HG02840 (cell line): ENCODE results near the gene GJB6.
A peak's percentile ranks its signal among the peaks of the same experiment; 100 is the strongest.
"Not testable (repeated sequence)": the region's sequence is repeated elsewhere in the genome, so short reads cannot be mapped to it uniquely, and the experiment has no call there.

ENCODE experiments used
- ATAC-seq: cut with Tn5 transposase; IDR thresholded peaks from one replicate; pipeline ENCODE4 v1.9.1; 2021; ENCODE audit warnings: mild to moderate bottlenecking, moderate library complexity, moderate number of reproducible peaks; ENCODE audit not compliant: unreplicated experiment, low FRiP score

The GJB6 gene

GRCh38 chr13:20231839-20232555 lies at the start of gene GJB6:
Gene GJB6, minus strand, starts transcription at chr13:20232319. Its CDS starts 8,839 bp downstream, at chr13:20223480.
- no peak for ATAC-seq

GRCh38 chr13:20276901-20277300 lies 44.8 kb upstream of the GJB6 start:
- not testable (repeated sequence) for ATAC-seq

- ATAC-seq: no peak
Measured at GRCh38 chr13:20274466-20274865, 42.3 kb upstream of the GJB6 start.

- ATAC-seq: no peak
Measured at GRCh38 chr13:20272588-20273171, 40.6 kb upstream of the GJB6 start.

GRCh38 chr13:20272104-20272503 lies 40.0 kb upstream of the GJB6 start:
- ATAC-seq: no peak

GRCh38 chr13:20271441-20271840 lies 39.3 kb upstream of the GJB6 start:
- no peak for ATAC-seq

GRCh38 chr13:20270163-20270865 lies 38.2 kb upstream of the GJB6 start:
- ATAC-seq: no peak

- ATAC-seq: peak; percentile 96
Measured at GRCh38 chr13:20264271-20265018, 32.3 kb upstream of the GJB6 start.

GRCh38 chr13:20263393-20264044 lies 31.4 kb upstream of the GJB6 start:
- no peak for ATAC-seq

- no peak for ATAC-seq
Measured at GRCh38 chr13:20258963-20259288, 26.8 kb upstream of the GJB6 start.

GRCh38 chr13:20258208-20258962 lies 26.3 kb upstream of the GJB6 start:
- no peak for ATAC-seq

- no peak for ATAC-seq
Measured at GRCh38 chr13:20254076-20254475, 22.0 kb upstream of the GJB6 start.

- ATAC-seq: no peak
Measured at GRCh38 chr13:20249913-20250312, 17.8 kb upstream of the GJB6 start.

GRCh38 chr13:20247963-20248362 lies 15.8 kb upstream of the GJB6 start:
- no peak for ATAC-seq

- no peak for ATAC-seq
Measured at GRCh38 chr13:20247403-20247802, 15.3 kb upstream of the GJB6 start.

GRCh38 chr13:20241593-20241992 lies 9.5 kb upstream of the GJB6 start:
- no peak for ATAC-seq

- no peak for ATAC-seq
Measured at GRCh38 chr13:20239748-20240147, 7.6 kb upstream of the GJB6 start.

- no peak for ATAC-seq
Measured at GRCh38 chr13:20232556-20233277, 598 bp upstream of the GJB6 start.
